Stomach (tissue), 4 donors: ENCODE data around the gene HLCS.

Experiments
- EP300 ChIP-seq: sonication (generic); formaldehyde crosslinking; IDR thresholded peaks from one replicate; pipeline ENCODE4 v1.6.1; 2017; ENCODE audit warnings: antibody characterized with exemption
- POLR2AphosphoS5 ChIP-seq, 3 donors: sonication (generic); formaldehyde crosslinking; IDR thresholded peaks; one replicate each; pipeline ENCODE4 v1.6.1; 2016; ENCODE audit warnings: antibody characterized with exemption in 3 of 3
- TF ChIP-seq, protein P1 (sequence below), 7 experiments: fragments of 450-650 bp in 4 of 7; fragments of 200-600 bp in 3 of 7; sonication (generic) in 3 of 7; IDR thresholded peaks; one replicate each; pipeline ENCODE4 v1.5.1; 2016 to 2019; ENCODE audit warnings: antibody characterized with exemption in 7 of 7, control low read depth in 2 of 7, mild to moderate bottlenecking in 1 of 7

DNA sequence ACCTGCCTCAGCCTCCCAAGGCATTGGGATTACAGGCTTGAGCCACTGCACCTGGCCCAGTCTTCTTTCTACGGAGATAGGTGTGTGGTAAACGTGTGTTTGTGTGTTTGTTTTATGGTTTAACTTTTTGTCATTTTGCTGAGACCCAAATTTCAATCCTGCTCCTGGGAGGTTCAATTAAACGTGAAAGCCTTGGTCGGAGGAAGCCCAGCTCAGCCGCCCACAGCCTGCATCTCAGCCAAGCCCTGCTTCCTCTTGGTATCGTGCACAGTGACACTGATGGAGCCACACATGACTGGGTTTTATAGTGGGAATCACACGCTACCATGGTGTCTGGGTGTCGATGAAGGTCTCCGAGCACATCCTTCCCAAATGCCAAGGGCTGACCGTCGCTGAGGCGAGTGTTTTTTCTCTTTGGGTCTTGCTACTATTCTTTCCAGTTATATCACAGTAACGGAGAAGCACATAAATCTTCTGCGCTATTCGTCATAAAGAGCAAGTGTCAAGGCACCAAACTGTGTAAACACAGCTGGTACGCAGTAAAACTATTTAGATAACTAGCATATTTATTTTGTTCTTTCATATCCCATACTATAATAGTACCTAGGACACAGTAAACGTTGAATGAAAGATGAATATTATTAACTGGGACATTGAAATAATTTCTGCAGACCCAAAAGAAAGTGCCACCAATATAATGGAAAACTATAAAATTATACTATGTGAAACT, 39.3 kb downstream of the HLCS start:
- TF ChIP-seq, protein P1, sequence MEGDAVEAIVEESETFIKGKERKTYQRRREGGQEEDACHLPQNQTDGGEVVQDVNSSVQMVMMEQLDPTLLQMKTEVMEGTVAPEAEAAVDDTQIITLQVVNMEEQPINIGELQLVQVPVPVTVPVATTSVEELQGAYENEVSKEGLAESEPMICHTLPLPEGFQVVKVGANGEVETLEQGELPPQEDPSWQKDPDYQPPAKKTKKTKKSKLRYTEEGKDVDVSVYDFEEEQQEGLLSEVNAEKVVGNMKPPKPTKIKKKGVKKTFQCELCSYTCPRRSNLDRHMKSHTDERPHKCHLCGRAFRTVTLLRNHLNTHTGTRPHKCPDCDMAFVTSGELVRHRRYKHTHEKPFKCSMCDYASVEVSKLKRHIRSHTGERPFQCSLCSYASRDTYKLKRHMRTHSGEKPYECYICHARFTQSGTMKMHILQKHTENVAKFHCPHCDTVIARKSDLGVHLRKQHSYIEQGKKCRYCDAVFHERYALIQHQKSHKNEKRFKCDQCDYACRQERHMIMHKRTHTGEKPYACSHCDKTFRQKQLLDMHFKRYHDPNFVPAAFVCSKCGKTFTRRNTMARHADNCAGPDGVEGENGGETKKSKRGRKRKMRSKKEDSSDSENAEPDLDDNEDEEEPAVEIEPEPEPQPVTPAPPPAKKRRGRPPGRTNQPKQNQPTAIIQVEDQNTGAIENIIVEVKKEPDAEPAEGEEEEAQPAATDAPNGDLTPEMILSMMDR (IDR thresholded peaks at IDR 0.05): no peak
- no peak for TF ChIP-seq POLR2AphosphoS5 (IDR thresholded peaks at IDR 0.05)
- no peak for TF ChIP-seq EP300
